Pulmonary artery endothelial cell (primary cell): ENCODE measurements around the gene PTMA. TPM values are rescaled to one million over a fixed set of nuclear protein-coding genes. Genes with fewer than 3 reads are reported as not detected.
"Not testable (repeated sequence)": the region's sequence is repeated elsewhere in the genome, so short reads cannot be mapped to it uniquely, and the experiment has no call there.

ENCODE experiments used
- DNase-seq: peaks from one replicate; pipeline ENCODE4 v3.0.0-alpha.2; 2011; ENCODE audit warnings: low read depth, low spot score
- total RNA-seq: library from RNA; depleted of rRNA; stranded (reverse); fragments of >200 nt; gene quantifications from 2 replicates; pipeline ENCODE4 v1.2.3, GENCODE V29; 2014

Gene PTMA
- 1,274 and 1,552 TPM in 2 replicates for total RNA-seq

- DNase-seq, result peak; percentile 99
These were observed at the start of gene PTMA for GRCh38 chr2:231707927-231708772. TSS of gene PTMA (plus strand) at chr2:231708525. CDS start at chr2:231708707, 182 bp downstream.

DNA sequence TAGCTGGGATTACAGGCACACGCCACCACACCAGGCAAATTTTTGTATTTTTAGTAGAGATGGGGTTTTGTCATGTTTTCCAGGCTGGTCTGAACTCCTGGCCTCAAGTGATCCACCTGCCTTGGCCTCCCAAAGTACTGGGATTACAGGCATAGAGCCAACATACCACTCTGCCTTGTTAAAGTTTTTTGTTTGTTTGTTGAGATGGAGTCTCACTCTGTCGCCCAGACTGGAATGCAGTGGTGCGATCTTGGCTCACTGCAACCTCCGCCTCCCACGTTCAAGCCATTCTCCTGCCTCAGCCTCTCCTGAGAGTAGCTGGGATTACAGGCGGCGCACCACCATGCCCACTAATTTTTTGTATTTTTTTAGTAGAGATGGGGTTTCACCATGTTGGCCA is 48.3 kb upstream of the PTMA start:
- DNase-seq, result not testable (repeated sequence)

DNA sequence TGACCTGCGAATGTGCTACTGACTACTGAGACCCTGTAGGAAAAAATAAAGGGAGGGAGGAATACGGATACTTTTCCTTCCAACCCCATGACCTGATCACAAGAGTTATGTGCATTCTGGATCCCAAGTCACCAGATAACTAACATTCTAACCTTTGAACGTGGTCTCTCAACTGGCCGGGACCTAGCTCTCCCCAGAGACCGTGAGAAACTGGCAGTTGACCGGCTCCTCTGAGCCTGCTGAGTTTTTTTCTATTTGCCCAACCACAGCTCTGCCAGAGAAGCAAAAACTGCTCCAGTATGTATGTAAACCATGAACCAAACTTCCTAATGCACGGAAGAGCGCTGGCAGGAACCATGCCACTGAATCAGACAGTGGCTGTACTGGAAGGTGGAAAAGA is 47.5 kb upstream of the PTMA start:
- no peak for DNase-seq

GRCh38 chr2:231661422-231662027 is 46.8 kb upstream of the PTMA start:
- DNase-seq, result no peak

GRCh38 chr2:231662028-231662810 is 46.1 kb upstream of the PTMA start:
- DNase-seq, result peak; percentile 88

GRCh38 chr2:231662811-231663457 is 45.4 kb upstream of the PTMA start:
- DNase-seq, result no peak

- DNase-seq, result no peak
These were observed 44.7 kb upstream of the PTMA start for GRCh38 chr2:231663458-231664212.

DNA sequence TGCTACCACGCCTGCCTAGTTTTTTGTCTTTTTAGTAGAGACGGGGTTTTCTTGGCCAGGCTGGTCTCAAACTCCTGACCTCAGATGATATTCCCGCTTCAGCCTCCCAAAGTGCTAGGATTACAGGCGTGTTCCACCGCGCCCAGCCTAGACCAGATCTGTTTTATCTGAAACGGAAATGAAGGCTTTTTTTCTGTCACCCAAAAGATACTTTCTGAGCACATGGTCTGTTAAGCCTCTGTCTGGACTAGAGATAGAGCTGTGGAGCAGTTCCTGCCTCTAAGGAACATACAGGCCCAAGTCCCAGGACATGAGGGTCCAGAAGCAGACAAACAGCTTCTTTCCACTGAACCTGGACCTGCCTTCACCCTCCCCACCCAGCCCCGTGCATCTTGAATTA is 43.6 kb upstream of the PTMA start:
- DNase-seq, result no peak

DNA sequence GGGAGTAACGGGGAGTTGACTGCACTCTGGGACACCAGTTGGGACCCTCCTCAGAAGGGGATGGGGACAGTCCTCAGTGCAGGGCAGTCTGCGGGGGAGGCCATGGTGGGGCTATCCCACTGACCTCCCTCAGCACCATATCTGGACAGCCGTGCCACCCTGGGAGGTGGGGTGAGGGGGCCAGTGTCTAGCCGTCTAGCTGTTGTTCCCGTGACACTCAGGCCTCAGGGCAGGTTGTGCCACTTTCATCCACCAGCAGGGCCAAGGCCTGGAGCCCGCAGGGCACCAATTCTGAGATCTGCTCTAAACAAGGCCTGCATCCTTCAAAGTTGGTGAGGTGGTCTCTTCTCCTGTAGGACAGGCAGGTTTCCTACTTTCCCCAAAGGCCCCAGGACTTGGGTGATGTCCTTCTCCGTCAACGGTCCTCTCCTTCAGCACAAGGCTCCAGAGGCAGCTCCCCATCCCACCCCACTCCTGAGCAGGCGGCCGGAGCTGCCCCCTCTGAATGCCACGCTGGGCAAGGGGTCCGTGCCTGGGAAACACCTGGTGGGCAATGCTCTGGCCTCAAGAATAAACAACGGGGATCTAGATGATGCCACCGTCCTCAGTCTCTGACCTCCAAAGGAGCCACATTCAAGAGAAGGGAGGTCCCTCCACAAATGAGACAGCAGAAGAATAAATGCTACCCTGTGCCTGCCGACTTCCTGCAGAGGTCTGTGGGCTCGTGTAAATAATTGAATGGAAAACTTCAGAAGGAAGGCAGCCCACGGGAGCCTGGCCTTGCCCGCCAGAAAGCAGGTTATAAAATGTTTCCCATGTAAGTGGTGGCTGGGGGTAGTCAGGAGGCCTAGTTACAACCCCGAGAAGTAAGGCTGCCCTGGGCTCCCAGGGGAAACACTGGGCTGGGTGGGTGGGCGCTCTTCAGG is 42.8 kb upstream of the PTMA start:
- DNase-seq, result no peak

GRCh38 chr2:231666171-231667095 is 41.9 kb upstream of the PTMA start:
- no peak for DNase-seq

DNA sequence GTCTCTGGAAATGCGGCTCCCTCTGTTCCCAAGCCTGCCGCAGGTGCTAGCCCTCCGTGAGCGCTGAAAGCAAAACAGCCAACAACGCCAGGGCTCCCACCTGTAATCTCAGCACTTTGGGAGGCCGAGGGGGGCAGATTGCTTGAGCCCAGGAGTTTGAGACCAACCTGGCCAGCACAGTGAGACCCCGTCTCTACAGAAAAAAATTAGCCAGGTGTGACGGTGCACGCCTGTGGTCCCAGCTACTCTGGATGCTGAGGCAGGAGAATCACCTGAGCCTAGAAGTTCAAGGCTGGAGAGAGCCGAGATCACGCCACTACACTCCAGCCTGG is 41.3 kb upstream of the PTMA start:
- DNase-seq, result no peak

GRCh38 chr2:231667496-231667895 is 40.8 kb upstream of the PTMA start:
- DNase-seq, result no peak

GRCh38 chr2:231668981-231669380 is 39.3 kb upstream of the PTMA start:
- no peak for DNase-seq

DNA sequence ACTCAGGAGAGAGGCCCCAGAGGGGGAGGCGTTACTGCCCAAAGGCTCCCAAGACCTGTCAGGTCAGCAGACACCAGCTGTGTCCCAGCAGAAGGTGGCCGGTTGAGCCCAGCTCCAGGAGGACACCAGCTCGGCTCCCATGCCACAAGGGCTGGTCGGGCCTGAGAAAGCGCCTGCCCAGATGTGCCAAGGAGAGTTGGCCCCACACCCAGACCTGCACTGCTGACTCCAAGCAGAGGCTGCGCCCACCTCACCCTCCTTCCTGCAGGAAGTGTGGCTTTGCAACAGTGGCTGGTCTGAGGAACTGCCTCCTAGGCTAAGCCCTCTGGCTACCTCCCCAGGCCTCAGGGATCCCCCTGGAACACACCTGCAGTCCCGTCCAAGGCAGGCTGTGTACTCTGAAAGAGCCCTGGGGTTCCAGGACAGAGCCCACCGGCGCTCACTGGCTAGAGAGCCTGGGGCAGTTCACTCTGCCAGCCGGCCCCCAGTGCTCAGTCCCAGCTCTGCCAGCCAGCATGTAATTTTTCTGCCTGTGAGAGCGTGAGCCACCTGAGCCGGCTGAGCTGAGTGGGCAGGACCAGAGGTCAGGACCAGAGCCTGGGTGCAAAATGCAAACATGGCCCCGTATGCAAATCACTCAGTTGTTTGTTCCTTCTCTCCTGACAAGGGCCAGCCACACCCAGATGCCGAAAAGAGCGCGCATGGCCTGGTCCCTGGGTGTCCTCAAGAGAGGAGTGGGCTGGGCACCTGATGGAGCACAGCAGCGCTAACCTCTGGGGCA is 36.9 kb upstream of the PTMA start:
- no peak for DNase-seq

DNA sequence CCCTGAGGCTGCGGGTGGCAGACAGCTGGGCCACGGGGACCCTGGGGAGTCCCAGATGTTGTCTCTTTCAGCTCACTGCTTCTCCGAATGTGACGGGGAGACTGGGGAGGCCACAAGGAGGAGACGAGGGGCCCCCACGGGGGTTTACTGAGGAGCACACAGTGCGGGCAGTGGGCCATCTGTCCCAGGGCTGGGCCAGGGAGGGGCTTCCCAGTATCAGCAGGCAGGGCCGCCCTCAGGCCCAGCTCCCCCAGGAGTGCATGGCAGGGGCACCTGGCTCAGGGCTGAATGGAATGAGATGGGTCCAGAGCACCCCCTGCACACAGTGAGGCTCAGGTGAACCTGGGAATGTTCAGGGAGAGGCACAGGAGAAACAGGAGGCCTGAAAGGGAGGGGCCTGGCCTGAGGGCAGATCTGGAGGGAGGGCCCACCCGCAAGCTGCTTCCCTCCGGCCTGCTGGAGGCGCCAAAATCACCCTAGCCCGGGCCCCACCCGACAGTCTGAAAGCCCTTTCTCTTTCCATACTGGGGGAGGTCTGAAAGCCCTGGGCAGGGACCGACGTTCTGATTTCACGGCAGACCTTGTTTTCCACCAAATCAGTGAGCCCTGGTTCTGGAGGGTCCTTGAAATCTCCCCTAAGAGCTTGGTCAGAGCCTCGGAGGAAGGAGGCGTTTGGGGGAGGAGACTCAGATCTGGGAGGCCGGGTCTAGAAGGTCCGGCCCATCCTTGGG is 35.5 kb upstream of the PTMA start:
- no peak for DNase-seq

DNA sequence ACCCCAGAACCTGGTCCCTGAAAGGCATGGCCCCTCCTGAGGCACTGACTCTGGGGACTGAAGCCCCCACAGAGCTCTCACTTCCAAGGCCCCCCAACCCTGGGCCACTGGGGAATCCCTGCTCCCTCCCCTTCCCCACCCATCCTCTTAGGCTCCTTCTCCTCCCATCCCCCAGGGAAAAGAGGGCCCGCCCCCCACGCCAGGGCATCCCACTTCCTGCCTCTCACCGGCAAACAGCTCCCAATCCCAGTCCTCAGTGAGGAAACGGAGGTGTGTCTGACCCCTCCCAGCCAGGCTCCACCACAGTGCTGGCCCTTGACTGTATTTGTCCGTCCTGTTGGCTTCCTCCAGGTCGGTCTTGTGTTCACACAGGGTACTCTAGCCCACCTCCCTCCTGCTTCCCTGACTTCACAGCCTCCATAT is 35.0 kb upstream of the PTMA start:
- no peak for DNase-seq

DNA sequence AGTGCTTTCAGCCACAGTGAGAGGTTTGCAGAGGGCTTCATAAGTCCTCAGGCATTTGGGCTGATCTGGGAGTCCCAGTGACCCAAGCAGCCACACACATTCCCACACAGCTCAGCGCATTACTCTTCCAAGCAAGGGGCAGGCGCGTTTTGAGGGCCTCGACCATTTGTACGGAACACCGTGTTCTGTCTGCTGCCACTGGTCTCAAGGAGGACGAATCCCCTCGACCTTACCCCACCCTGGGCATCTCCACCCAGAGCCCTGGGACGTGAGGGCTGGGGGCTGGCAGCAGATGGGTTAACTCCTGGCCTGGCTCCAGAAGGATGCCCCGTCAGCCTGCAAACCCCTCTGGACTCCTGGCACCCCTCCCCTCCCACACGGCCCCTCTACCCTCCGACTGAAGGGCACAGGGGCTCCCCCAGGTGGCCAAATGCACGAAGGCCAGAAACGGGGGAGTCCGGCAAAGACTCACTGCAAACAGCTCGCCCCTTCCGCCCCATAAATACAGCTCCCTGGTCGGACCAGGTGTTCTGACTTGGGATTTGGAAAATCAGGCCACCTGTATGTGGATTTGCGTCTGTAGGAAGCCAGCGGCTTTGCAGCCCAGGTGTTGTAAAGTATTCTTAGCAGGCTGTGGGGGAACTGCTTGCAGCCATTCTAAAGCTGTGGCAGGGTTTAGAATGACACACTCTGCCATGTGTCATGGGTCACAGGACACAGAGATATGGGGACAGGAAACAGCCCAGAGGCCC is 33.6 kb upstream of the PTMA start:
- no peak for DNase-seq
